SK-N-SH treated with all-trans-retinoic acid at 6 μM for 48 hours (cell line): ENCODE data around the gene IWS1.

Experiments
- BACH2 ChIP-seq: fragments of 250-450 bp; sonication (Bioruptor Pico); IDR thresholded peaks from 2 replicates; pipeline ENCODE4 v1.9.0; 2021; ENCODE audit warnings: mild to moderate bottlenecking, borderline replicate concordance
- RARB ChIP-seq: fragments of 250-450 bp; sonication (Bioruptor Pico); IDR thresholded peaks from 2 replicates; pipeline ENCODE4 v1.8.0; 2021; ENCODE audit warnings: mild to moderate bottlenecking, moderate library complexity
- ZNF70 ChIP-seq: fragments of 450-650 bp; formaldehyde crosslinking; IDR thresholded peaks from 2 replicates; pipeline ENCODE4 v1.5.0; 2020; ENCODE audit warnings: mild to moderate bottlenecking, moderate library complexity
- TF ChIP-seq, protein P1 (sequence below): fragments of 250-450 bp; sonication (Bioruptor Pico); IDR thresholded peaks from 2 replicates; pipeline ENCODE4 v1.5.1; 2020; ENCODE audit warnings: low read depth, mild to moderate bottlenecking, moderate library complexity
- TF ChIP-seq, protein P2 (sequence below): fragments of 250-450 bp; sonication (Bioruptor Pico); IDR thresholded peaks from 2 replicates; pipeline ENCODE4 v1.8.0; 2020; ENCODE audit warnings: mild to moderate bottlenecking, moderate library complexity, borderline replicate concordance

GRCh38 chr2:127434515-127434914 is 91.8 kb downstream of the IWS1 start:
- TF ChIP-seq RARB (CRISPR knock-in tag) (no peak), BACH2 (CRISPR knock-in tag) (no peak), ZNF70 (CRISPR knock-in tag) (no peak)
- TF ChIP-seq, protein P1, sequence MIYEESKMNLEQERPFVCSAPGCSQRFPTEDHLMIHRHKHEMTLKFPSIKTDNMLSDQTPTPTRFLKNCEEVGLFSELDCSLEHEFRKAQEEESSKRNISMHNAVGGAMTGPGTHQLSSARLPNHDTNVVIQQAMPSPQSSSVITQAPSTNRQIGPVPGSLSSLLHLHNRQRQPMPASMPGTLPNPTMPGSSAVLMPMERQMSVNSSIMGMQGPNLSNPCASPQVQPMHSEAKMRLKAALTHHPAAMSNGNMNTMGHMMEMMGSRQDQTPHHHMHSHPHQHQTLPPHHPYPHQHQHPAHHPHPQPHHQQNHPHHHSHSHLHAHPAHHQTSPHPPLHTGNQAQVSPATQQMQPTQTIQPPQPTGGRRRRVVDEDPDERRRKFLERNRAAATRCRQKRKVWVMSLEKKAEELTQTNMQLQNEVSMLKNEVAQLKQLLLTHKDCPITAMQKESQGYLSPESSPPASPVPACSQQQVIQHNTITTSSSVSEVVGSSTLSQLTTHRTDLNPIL (CRISPR knock-in tag) = no peak
- TF ChIP-seq, protein P2, sequence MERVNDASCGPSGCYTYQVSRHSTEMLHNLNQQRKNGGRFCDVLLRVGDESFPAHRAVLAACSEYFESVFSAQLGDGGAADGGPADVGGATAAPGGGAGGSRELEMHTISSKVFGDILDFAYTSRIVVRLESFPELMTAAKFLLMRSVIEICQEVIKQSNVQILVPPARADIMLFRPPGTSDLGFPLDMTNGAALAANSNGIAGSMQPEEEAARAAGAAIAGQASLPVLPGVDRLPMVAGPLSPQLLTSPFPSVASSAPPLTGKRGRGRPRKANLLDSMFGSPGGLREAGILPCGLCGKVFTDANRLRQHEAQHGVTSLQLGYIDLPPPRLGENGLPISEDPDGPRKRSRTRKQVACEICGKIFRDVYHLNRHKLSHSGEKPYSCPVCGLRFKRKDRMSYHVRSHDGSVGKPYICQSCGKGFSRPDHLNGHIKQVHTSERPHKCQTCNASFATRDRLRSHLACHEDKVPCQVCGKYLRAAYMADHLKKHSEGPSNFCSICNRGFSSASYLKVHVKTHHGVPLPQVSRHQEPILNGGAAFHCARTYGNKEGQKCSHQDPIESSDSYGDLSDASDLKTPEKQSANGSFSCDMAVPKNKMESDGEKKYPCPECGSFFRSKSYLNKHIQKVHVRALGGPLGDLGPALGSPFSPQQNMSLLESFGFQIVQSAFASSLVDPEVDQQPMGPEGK (CRISPR knock-in tag) = no peak
